B cell (primary cell): ENCODE measurements around the gene TCHH.

Experiments used
- EZH2 ChIP-seq: IDR thresholded peaks from 2 replicates; pipeline ENCODE4 v1.6.1; 2012; ENCODE audit warnings: borderline replicate concordance, low read depth, mild to moderate bottlenecking, moderate library complexity, low read length; ENCODE audit not compliant: insufficient read depth, poor library complexity, severe bottlenecking
- TF ChIP-seq, protein P1 (sequence below): fragments of 200-600 bp; IDR thresholded peaks from one replicate; pipeline ENCODE4 v1.8.0; 2022; ENCODE audit warnings: antibody characterized with exemption, mild to moderate bottlenecking

GRCh38 chr1:152115344-152115743 is at the start of gene TCHH:
- TF ChIP-seq, protein P1, sequence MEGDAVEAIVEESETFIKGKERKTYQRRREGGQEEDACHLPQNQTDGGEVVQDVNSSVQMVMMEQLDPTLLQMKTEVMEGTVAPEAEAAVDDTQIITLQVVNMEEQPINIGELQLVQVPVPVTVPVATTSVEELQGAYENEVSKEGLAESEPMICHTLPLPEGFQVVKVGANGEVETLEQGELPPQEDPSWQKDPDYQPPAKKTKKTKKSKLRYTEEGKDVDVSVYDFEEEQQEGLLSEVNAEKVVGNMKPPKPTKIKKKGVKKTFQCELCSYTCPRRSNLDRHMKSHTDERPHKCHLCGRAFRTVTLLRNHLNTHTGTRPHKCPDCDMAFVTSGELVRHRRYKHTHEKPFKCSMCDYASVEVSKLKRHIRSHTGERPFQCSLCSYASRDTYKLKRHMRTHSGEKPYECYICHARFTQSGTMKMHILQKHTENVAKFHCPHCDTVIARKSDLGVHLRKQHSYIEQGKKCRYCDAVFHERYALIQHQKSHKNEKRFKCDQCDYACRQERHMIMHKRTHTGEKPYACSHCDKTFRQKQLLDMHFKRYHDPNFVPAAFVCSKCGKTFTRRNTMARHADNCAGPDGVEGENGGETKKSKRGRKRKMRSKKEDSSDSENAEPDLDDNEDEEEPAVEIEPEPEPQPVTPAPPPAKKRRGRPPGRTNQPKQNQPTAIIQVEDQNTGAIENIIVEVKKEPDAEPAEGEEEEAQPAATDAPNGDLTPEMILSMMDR = no peak
- TF ChIP-seq EZH2 = no peak
